SK-N-SH (cell line): ENCODE measurements around the gene TGFBR3L. TPM values are rescaled to one million over a fixed set of nuclear protein-coding genes. Genes with fewer than 3 reads are reported as not detected.
A peak's percentile ranks its signal among the peaks of the same experiment; 100 is the strongest.

Experiments used
- CHD2 ChIP-seq: fragments of 150-350 bp; IDR thresholded peaks from 2 replicates; pipeline ENCODE4 v1.6.1; 2018; ENCODE audit warnings: low read length; ENCODE audit not compliant: partially characterized antibody
- CTCF ChIP-seq: fragments of 200-600 bp; sonication (generic); IDR thresholded peaks from 2 replicates; pipeline ENCODE4 v1.6.1; 2017; ENCODE audit warnings: antibody characterized with exemption, mild to moderate bottlenecking, moderate library complexity
- EP300 ChIP-seq, 2 experiments: IDR thresholded peaks; 2 replicates each; pipeline versions ENCODE4 v1.4.0 to v1.6.1; 2012; ENCODE audit warnings: borderline replicate concordance in 1 of 2, low read depth in 1 of 2, low read length in 1 of 2
- EZH2phosphoT487 ChIP-seq: fragments of 200-600 bp; sonication (generic); IDR thresholded peaks from 2 replicates; pipeline ENCODE4 v1.6.1; 2017; ENCODE audit warnings: low read depth, mixed run types, mild to moderate bottlenecking, antibody characterized with exemption, moderate library complexity, borderline replicate concordance
- FOXJ3 ChIP-seq: sonication (generic); formaldehyde crosslinking; IDR thresholded peaks from 2 replicates; pipeline ENCODE4 v1.5.1; 2020; ENCODE audit warnings: mild to moderate bottlenecking, missing genetic modification reagents
- JUND ChIP-seq: IDR thresholded peaks from 2 replicates; pipeline ENCODE4 v1.4.0; 2012
- MEF2A ChIP-seq: IDR thresholded peaks from 2 replicates; pipeline ENCODE4 v1.4.0; 2012; ENCODE audit warnings: low read depth, borderline replicate concordance
- MXI1 ChIP-seq: IDR thresholded peaks from 2 replicates; pipeline ENCODE4 v1.6.1; 2012; ENCODE audit warnings: mild to moderate bottlenecking, low read depth, low read length, improper control_type of control experiment
- NRF1 ChIP-seq: IDR thresholded peaks from 2 replicates; pipeline ENCODE4 v1.6.1; 2012; ENCODE audit warnings: low read depth, mild to moderate bottlenecking, low read length
- PBX3 ChIP-seq: IDR thresholded peaks from 2 replicates; pipeline ENCODE4; 2012
- RAD21 ChIP-seq: IDR thresholded peaks from 2 replicates; pipeline ENCODE4 v1.6.1; 2012; ENCODE audit warnings: mild to moderate bottlenecking, low read length
- REST ChIP-seq: IDR thresholded peaks from 2 replicates; pipeline ENCODE4 v1.6.1; 2012; ENCODE audit warnings: mild to moderate bottlenecking, low read depth, low read length, moderate library complexity
- RFX5 ChIP-seq: IDR thresholded peaks from 2 replicates; pipeline ENCODE4 v1.6.1; 2012; ENCODE audit warnings: mild to moderate bottlenecking, improper control_type of control experiment, low read length
- RXRA ChIP-seq: IDR thresholded peaks from 2 replicates; pipeline ENCODE4 v1.4.0; 2012; ENCODE audit warnings: low read depth, mild to moderate bottlenecking, borderline replicate concordance
- SMC3 ChIP-seq: IDR thresholded peaks from 2 replicates; pipeline ENCODE4 v1.6.1; 2012; ENCODE audit warnings: low read depth, low read length, improper control_type of control experiment
- TAF1 ChIP-seq: IDR thresholded peaks from 2 replicates; pipeline ENCODE4 v1.6.1; 2012; ENCODE audit warnings: low read depth, mild to moderate bottlenecking, low read length, moderate library complexity, borderline replicate concordance
- TCF12 ChIP-seq: IDR thresholded peaks from 2 replicates; pipeline ENCODE4 v1.4.0; 2012
- USF2 ChIP-seq: fragments of 150-350 bp; IDR thresholded peaks from 2 replicates; pipeline ENCODE4 v1.6.1; 2017; ENCODE audit warnings: antibody characterized with exemption, low read length, low read depth, borderline replicate concordance
- YY1 ChIP-seq: IDR thresholded peaks from 2 replicates; pipeline ENCODE4 v1.4.0; 2012; ENCODE audit warnings: low read depth, mild to moderate bottlenecking
- polyA plus RNA-seq, 3 experiments: library from polyadenylated mRNA; depleted of rRNA; stranded (reverse); fragments of >200 nt; gene quantifications; 2 replicates each; pipeline ENCODE4 v1.2.3, GENCODE V29; 2012

TGFBR3L gene
- polyA plus RNA-seq, 1 of the 3 experiments (the other 2 are of a cell fraction): 0.87 TPM

GRCh38 chr19:7903244-7904073 lies 11.2 kb upstream of the TGFBR3L start, which contains the start of gene MAP2K7 (continued):
- TF ChIP-seq TAF1 (peak; percentile 83; the same call in 1 of the 2 replicates), REST (no peak), EZH2phosphoT487 (no peak), MEF2A (no peak), CHD2 (peak; percentile 33), EP300 (IDR thresholded peaks at IDR 0.05; ENCODE audit: borderline replicate concordance in 1 of 2, low read depth in 1 of 2, low read length in 1 of 2) (no peak), RXRA (no peak), YY1 (peak; percentile 84), NRF1 (peak; percentile 91), USF2 (no peak), RAD21 (peak; percentile 54), MXI1 (peak; percentile 74), PBX3 (peak; percentile 9; the same call in 1 of the 2 replicates), TCF12 (no peak), FOXJ3 (CRISPR knock-in tag) (no peak), SMC3 (peak; percentile 29; the same call in 1 of the 2 replicates), CTCF (peak; percentile 60), JUND (no peak), RFX5 (no peak)
